C4-2B (cell line): ENCODE results near the gene TPRKB.
"Not testable (repeated sequence)": the region's sequence is repeated elsewhere in the genome, so short reads cannot be mapped to it uniquely, and the experiment has no call there.

Experiments used
- CTCF ChIP-seq: fragments of 450-650 bp; conservative IDR thresholded peaks from 2 replicates; pipeline ENCODE4 v1.5.1; 2017; ENCODE audit warnings: mild to moderate bottlenecking
- ZFX ChIP-seq: fragments of 450-650 bp; IDR thresholded peaks from 2 replicates; pipeline ENCODE4 v1.6.1; 2017

GRCh38 chr2:73783402-73783801 lies 46.3 kb upstream of the TPRKB start:
- not testable (repeated sequence) for TF ChIP-seq CTCF, ZFX
